Bronchial epithelial cell (primary cell): ENCODE results near the gene HS6ST2. TPM values are rescaled to one million over a fixed set of nuclear protein-coding genes. Genes with fewer than 3 reads are reported as not detected.

ENCODE experiments used
- DNase-seq: peaks from one replicate; pipeline ENCODE4 v3.0.0-alpha.2; 2010; ENCODE audit warnings: low read depth
- FAIRE-seq: peaks from 2 replicates; lab custom pipeline; 2011; peaks lifted over from hg19 to GRCh38; lab: Jason Lieb, UNC
- H3K27me3 ChIP-seq: 2 replicates; pipeline ENCODE4 v1.5.1; 2011; ENCODE audit warnings: low read length; ENCODE audit not compliant: control insufficient read depth, insufficient read depth
- H3K36me3 ChIP-seq: 2 replicates; pipeline ENCODE4 v1.5.1; 2011; ENCODE audit warnings: low read length; ENCODE audit not compliant: control insufficient read depth, insufficient read depth
- H3K4me3 ChIP-seq: 2 replicates; pipeline ENCODE4 v1.5.1; 2011; ENCODE audit warnings: mild to moderate bottlenecking, low read depth, low read length, control low read depth
- CTCF ChIP-seq: IDR thresholded peaks from 2 replicates; pipeline ENCODE4 v1.5.1; 2011; ENCODE audit warnings: mild to moderate bottlenecking, moderate library complexity, low read length, control low read depth, inconsistent platforms; ENCODE audit not compliant: insufficient read depth, severe bottlenecking
- total RNA-seq: library from RNA; depleted of rRNA; stranded (reverse); fragments of >200 nt; gene quantifications from 2 replicates; pipeline ENCODE4 v1.2.1, GENCODE V29; 2014

Gene HS6ST2
- total RNA-seq, 1 donor from 2014 or later, result 16.8 TPM

- FAIRE-seq (no peak), DNase-seq (peak; percentile 2)
- no peaks in the 10 kb centered on the region for H3K27me3 ChIP-seq
- no peak overlapping the region for H3K4me3 ChIP-seq
- H3K36me3 ChIP-seq, result no peaks in the 10 kb centered on the region
- no peak for TF ChIP-seq CTCF
These were observed 183.1 kb downstream of the HS6ST2 start for GRCh38 chrX:132775263-132775823.

- FAIRE-seq (no peak), DNase-seq (peak; percentile 44)
- Histone ChIP-seq H3K27me3 (no peaks in the 10 kb centered on the region), H3K4me3 (no peak overlapping the region), H3K36me3 (no peaks in the 10 kb centered on the region)
- no peak for TF ChIP-seq CTCF
These were observed 184.3 kb downstream of the HS6ST2 start for GRCh38 chrX:132774010-132774714.

- no peak for TF ChIP-seq CTCF
- H3K27me3 ChIP-seq, result no peaks in the 10 kb centered on the region
- no peak for FAIRE-seq
- DNase-seq, result no peak
- no peaks in the 10 kb centered on the region for H3K36me3 ChIP-seq
- H3K4me3 ChIP-seq, result no peak overlapping the region
These were observed 188.8 kb downstream of the HS6ST2 start for GRCh38 chrX:132769609-132770008.

- H3K27me3 ChIP-seq, result no peaks in the 10 kb centered on the region
- no peak for FAIRE-seq
- H3K4me3 ChIP-seq, result no peak overlapping the region
- H3K36me3 ChIP-seq, result no peaks in the 10 kb centered on the region
- no peak for DNase-seq
- TF ChIP-seq CTCF, result no peak
These were observed 192.0 kb downstream of the HS6ST2 start for GRCh38 chrX:132766452-132766851.

- DNase-seq (no peak), FAIRE-seq (no peak)
- Histone ChIP-seq H3K27me3 (no peaks in the 10 kb centered on the region), H3K36me3 (no peaks in the 10 kb centered on the region), H3K4me3 (no peak overlapping the region)
- no peak for TF ChIP-seq CTCF
These were observed 194.9 kb downstream of the HS6ST2 start for GRCh38 chrX:132763528-132763927.
